Fibroblast of skin of left biceps (primary cell): ENCODE results near the gene POU5F1.
"Not testable (repeated sequence)": the region's sequence is repeated elsewhere in the genome, so short reads cannot be mapped to it uniquely, and the experiment has no call there.

Source experiments
- DNase-seq, 2 experiments: peaks; one replicate each; pipeline ENCODE4 v3.0.0-alpha.2; 2013; ENCODE audit warnings: low read depth in 2 of 2

Gene POU5F1

GRCh38 chr6:31165986-31166385, 4.5 kb downstream of the POU5F1 start:
- DNase-seq: no peak

- not testable (repeated sequence) for DNase-seq
Measured at GRCh38 chr6:31165064-31165832, 5.2 kb downstream of the POU5F1 start.

DNA sequence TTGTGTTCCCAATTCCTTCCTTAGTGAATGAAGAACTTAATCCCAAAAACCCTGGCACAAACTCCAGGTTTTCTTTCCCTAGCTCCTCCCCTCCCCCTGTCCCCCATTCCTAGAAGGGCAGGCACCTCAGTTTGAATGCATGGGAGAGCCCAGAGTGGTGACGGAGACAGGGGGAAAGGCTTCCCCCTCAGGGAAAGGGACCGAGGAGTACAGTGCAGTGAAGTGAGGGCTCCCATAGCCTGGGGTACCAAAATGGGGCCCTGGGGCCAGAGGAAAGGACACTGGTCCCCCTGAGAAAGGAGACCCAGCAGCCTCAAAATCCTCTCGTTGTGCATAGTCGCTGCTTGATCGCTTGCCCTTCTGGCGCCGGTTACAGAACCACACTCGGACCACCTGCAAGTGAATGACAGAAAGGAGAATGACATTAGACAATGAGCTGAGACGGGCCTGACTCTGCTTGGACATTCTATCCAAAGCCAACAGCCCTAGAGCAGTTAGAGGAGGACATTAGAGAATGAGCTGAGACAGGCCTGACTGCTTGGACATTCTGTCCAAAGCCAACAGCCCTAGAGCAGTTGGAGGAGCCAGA, 5.9 kb downstream of the POU5F1 start:
- not testable (repeated sequence) for DNase-seq

DNA sequence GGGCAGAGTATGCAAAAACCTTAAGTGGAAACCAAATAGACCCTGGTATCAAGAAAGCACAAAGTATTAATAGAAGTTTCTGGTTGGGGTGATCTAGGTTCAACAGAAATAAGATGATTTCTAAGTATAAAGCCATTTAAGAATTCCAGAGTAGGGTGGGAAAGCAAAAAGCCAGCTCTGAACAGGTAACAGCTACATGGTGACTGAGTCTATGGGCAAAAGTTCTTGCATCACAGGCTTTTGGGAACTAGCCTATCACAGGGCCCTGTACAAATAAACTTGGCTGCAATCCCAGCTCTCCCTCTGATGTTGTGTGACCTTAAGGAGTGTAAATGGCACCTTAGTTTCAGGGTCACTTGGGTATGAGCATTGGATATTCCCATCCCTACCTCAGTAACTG, 6.6 kb downstream of the POU5F1 start:
- DNase-seq: no peak

DNA sequence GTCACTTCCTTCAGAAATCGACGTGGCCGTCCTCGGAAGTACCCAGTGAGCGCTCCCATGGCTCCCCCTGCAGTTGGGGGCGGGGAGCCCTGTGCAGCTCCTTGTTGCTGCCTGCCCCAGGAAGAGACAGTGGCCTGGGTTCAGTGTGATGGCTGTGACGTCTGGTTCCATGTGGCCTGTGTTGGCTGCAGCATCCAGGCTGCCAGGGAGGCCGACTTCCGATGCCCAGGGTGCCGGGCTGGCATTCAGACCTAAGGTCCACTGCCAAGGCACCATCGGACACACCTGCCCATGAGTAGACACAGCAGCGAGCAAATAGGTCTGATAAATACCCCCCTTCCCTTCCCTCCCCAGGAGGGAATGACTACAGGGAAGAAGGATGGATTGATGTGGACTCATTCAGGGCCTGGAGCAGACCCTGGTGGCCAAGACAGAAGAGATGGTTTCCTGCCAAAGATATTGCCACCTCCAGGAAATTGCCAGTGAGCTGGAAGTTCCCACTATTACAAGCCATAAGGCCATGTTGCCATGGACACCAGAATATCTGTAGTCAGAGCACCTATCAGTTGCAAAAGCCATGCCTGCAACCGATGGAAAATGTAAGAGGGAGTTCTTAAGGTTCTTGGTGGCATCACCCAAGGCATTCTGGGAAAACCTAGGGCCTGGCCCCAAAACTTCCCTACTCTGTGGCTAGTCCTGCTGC, 7.9 kb downstream of the POU5F1 start:
- DNase-seq: no peak

DNA sequence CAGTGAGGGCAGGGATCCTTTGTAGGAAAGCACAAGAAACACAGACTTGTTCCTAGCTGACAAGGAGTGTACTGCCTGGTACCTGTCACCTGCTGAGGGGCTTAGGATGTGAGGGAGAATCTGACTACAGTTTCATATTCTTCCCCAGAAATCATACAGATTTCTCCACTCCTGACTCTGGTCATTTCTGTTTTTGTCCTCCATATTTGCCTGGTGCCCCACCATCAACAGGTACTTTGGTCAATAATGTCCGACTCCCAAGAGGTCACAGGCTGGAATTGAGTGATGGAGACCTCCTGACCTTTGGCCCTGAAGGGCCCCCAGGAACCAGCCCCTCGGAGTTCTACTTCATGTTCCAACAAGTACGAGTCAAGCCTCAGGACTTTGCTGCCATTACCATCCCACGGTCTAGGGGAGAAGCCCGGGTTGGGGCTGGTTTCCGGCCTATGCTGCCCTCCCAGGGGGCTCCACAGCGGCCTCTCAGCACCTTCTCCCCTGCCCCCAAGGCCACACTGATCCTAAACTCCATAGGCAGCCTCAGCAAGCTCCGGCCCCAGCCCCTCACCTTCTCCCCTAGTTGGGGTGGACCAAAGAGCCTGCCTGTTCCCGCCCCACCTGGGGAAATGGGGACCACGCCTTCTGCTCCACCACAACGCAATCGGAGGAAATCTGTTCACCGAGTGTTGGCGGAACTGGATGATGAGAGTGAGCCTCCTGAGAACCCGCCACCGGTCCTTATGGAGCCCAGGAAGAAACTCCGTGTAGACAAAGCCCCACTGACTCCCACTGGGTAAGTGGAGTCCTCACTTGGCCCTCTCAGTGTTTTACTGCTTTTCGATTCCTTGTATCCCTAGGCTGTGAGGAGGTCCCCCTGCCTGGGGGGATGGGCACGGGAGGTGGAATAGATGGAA, 9.0 kb downstream of the POU5F1 start:
- no peak for DNase-seq

- no peak for DNase-seq
Measured at GRCh38 chr6:31158863-31159855, 11.3 kb downstream of the POU5F1 start.

DNA sequence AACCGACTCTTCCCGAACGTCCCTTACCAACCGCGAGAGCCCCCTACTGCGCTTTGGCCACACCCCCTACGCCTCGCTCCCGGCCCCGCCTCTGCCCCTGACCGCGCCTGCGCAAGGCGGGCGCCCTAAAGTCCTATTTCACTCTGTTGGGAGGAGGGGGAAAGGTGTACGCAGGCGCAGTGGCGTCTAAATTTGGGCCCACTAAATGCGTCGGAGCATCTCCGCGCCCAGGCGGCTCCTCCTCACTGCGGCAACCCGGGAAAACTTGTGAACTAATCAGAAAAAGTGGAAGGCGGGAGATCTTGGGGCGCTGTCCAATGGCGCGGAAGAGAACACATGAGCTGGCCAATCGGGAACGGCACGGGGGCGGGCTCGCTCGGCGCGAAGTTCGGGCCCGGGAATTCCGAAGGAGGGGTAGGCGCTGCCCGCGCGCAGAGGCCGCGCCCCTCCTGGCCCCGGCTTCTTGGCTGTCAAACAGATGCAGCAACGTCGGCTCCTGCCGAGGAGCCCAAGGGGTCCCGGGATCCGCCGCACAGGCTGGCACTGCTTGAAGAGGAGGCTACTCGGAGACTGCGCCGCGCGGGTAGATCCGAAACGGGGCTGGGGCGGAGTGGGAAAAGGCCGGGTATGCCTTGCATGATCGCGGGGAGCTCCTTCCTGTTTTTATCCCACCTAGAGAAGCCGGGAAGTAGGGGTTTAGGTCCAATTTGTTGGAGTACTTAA, 12.2 kb downstream of the POU5F1 start, which contains the start of gene TCF19:
TCF19 (plus strand) TSS at position 450 of the 723 bp plus-strand sequence. CDS start 881 bp downstream, outside the sequence.
- peak; percentile 98 to 99 for DNase-seq

- no peak for DNase-seq
Measured at GRCh38 chr6:31157513-31158139, 12.9 kb downstream of the POU5F1 start, which contains the start of gene CCHCR1. CCHCR1 (minus strand) TSS chr6:31157802; CDS start chr6:31157600, 202 bp downstream.

DNA sequence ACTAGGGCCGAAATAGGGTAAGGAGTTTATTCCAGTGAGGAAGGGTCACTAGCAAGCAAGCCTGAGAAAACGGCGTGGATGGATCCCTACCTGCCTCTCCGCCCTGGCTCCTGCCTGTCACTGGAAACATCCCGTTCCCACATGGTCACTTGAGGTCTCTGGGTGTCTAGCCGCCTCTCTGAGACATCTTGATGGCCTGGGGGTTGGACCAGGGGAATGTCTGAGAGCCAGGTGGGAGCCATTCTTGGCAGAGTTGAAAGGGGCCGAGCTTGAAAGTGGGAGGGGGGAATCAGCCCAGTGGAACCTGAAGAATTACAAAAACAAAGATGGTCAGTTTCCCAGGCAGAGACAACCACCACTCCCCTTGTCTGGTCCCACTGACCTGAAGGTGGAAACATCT, 13.8 kb downstream of the POU5F1 start:
- DNase-seq: no peak

GRCh38 chr6:31154436-31154835, 16.0 kb downstream of the POU5F1 start:
- DNase-seq: no peak

- no peak for DNase-seq
Measured at GRCh38 chr6:31152781-31153180, 17.7 kb downstream of the POU5F1 start.

GRCh38 chr6:31149827-31150447, 20.5 kb downstream of the POU5F1 start:
- no peak for DNase-seq

DNA sequence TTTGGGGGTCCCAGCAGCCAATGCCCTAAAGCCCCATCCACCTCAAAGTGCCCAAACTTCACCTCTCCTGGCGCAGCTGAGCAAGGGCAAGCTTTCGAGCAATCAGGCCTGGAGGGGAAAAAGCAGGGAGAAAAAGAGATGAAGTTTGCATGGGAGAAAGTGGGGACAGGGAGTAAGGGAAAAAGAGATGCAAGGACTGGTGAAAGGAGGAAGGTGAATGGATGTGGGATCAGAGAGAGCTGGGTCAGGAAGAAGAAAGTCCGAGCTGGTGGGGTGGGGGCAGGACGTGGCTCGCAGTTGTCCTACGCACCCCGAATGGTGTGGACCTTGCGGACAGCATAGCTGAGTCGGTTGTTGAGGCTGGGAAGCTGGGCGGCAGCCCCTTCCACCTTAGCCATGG, 25.1 kb downstream of the POU5F1 start:
- DNase-seq: no peak

DNA sequence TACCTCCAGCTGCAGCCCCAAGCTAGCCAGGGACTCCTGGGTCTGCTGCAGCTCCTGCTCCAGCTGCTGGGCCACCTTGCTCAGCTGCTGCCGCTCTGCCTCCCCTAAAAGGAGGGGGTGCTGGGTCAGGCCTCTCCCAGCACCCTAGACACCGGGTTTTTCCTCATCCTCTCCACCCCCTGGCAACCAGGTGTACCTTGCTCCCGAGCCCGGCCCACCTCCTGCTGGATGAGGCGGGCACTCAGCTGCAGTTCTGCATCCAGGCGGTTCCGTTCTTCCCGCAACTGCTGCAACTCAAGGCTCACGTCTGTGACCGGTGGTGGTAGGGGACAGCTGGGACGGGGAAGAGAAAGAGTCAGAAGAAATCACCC, 25.5 kb downstream of the POU5F1 start:
- DNase-seq: no peak

DNA sequence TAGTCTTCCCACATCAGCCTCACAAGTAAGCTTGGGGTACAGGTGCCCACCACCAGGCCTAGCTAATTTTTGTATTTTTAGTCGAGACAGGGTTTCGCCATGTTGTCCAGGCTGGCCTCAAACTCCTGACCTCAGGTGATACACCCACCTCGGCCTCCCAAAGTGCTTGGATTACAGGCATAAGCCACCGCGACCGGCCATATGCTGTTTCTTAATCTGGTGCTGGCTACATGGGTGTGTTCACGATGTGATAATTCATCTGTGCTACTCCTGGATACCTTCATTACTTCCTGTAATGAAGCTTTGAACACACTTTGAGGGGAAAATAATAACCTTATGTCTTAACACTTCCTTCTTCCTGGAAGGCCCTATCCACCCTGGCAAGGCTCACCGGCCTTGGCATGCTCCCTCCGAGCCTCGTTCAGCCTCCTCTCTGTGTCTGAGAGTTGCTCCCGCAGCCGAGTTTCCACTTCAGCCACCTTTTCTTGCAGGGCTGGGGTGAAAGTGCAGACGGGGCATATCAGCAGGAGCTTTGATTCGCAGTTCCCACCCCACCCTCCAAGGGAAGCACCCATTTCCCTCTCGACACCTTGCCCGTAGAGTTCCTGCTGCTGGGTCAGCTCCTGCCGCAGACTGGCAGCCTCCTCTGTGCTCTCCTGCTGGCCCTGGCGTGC, 26.0 kb downstream of the POU5F1 start:
- no peak for DNase-seq

GRCh38 chr6:31143148-31143547, 27.3 kb downstream of the POU5F1 start:
- DNase-seq: no peak

GRCh38 chr6:31142361-31142761, 28.1 kb downstream of the POU5F1 start:
- DNase-seq: no peak
